ENCODE measurements around the gene CABLES2.

The CABLES2 gene

GRCh38 chr20:62439218-62439617 is 32.1 kb upstream of the CABLES2 start:
- Histone ChIP-seq H3K36me3 (ENCODE audit: control insufficient read depth, low read length) (no peaks in the 10 kb centered on the region), H3K79me2 (ENCODE audit: control insufficient read depth, low read length) (no peaks in the 10 kb centered on the region), H3K4me2 (ENCODE audit: low read length) (no peak overlapping the region), H3F3A (ENCODE audit: control insufficient read depth, insufficient read depth) (no peaks in the 10 kb centered on the region), H3K27me3 (ENCODE audit: control insufficient read depth, low read length) (peaks cover 7% of the 10 kb centered on the region; the same call in 1 of the 2 replicates), H3K9me2 (replicated peaks; ENCODE audit: control insufficient read depth, low read length) (no peaks in the 10 kb centered on the region), H4K20me1 (ENCODE audit: control insufficient read depth, insufficient read depth, low read depth, low read length) (0 out of 2 replicates have a peak, but pooled peaks cover 3% of the 10 kb centered on the region), H3K9me3 (ENCODE audit: control insufficient read depth, insufficient read depth, low read length) (no peaks in the 10 kb centered on the region), H3K27ac (ENCODE audit: low read depth, low read length) (no peak overlapping the region), H3K4me3 (ENCODE audit: low read length) (no peak overlapping the region), H3K4me1 (ENCODE audit: control insufficient read depth, low read length) (peaks cover 10% of the 10 kb centered on the region)
- TF ChIP-seq, protein P1, sequence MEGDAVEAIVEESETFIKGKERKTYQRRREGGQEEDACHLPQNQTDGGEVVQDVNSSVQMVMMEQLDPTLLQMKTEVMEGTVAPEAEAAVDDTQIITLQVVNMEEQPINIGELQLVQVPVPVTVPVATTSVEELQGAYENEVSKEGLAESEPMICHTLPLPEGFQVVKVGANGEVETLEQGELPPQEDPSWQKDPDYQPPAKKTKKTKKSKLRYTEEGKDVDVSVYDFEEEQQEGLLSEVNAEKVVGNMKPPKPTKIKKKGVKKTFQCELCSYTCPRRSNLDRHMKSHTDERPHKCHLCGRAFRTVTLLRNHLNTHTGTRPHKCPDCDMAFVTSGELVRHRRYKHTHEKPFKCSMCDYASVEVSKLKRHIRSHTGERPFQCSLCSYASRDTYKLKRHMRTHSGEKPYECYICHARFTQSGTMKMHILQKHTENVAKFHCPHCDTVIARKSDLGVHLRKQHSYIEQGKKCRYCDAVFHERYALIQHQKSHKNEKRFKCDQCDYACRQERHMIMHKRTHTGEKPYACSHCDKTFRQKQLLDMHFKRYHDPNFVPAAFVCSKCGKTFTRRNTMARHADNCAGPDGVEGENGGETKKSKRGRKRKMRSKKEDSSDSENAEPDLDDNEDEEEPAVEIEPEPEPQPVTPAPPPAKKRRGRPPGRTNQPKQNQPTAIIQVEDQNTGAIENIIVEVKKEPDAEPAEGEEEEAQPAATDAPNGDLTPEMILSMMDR (IDR thresholded peaks at IDR 0.05; ENCODE audit: low read depth, low read length, poor library complexity, severe bottlenecking), result no peak
- TF ChIP-seq EZH2phosphoT487 (IDR thresholded peaks at IDR 0.05; ENCODE audit: borderline replicate concordance, low read length), result no peak

DNA sequence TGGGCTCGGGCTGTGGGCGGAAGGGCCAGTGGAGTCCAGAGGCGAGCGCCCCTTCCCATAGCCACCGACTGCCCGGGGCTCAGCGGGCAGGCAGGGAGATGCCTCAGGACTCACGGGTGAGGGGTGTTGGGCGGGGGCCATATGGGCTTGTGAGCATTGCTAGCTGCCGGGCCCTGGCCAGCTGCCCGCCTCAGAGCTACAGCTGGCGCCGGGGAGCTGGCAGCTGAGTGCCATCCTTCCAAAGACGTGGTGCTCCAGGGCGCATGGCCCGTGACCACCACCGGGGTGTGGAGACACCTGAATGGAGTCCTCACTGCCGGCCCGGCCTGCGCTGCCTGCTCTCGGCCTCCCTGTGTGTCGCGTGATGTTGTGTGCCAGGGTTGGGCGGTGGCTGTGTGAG is 30.8 kb upstream of the CABLES2 start:
- Histone ChIP-seq H3K4me3 (ENCODE audit: low read length) (no peak overlapping the region), H3K4me2 (ENCODE audit: low read length) (no peak overlapping the region), H3K27ac (ENCODE audit: low read depth, low read length) (no peak overlapping the region), H3K9me2 (replicated peaks; ENCODE audit: control insufficient read depth, low read length) (no peaks in the 10 kb centered on the region), H3K36me3 (ENCODE audit: control insufficient read depth, low read length) (no peaks in the 10 kb centered on the region), H4K20me1 (ENCODE audit: control insufficient read depth, insufficient read depth, low read depth, low read length) (0 out of 2 replicates have a peak, but pooled peaks cover 3% of the 10 kb centered on the region), H3K9me3 (ENCODE audit: control insufficient read depth, insufficient read depth, low read length) (no peaks in the 10 kb centered on the region), H3K79me2 (ENCODE audit: control insufficient read depth, low read length) (no peaks in the 10 kb centered on the region), H3K4me1 (ENCODE audit: control insufficient read depth, low read length) (peaks cover 10% of the 10 kb centered on the region), H3K27me3 (ENCODE audit: control insufficient read depth, low read length) (peaks cover 7% of the 10 kb centered on the region; the same call in 1 of the 2 replicates), H3F3A (ENCODE audit: control insufficient read depth, insufficient read depth) (no peaks in the 10 kb centered on the region)
- TF ChIP-seq EZH2phosphoT487 (IDR thresholded peaks at IDR 0.05; ENCODE audit: borderline replicate concordance, low read length), result no peak
- TF ChIP-seq, protein P1 (IDR thresholded peaks at IDR 0.05; ENCODE audit: low read depth, low read length, poor library complexity, severe bottlenecking), result no peak

DNA sequence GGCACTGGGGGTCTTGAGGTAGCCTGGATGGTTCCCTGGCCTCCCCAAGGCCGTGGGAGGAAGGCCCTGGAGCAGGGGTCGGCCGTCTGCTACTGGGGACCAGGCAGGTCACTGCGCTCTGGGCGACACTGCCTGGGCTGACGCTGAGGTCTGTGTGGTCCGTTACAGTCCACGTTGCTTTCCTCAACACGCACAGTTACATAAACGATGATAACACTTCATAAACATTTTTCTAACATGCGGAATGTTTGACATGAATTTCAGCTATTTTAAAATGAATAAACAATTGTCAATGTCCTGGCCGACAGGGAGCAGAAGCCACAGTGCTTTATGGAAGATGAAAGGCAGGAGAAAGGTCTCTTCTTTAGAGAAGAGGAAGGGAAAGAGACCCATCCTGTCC is 30.4 kb upstream of the CABLES2 start:
- H3F3A ChIP-seq (ENCODE audit: control insufficient read depth, insufficient read depth), result no peaks in the 10 kb centered on the region
- TF ChIP-seq, protein P1 (IDR thresholded peaks at IDR 0.05; ENCODE audit: low read depth, low read length, poor library complexity, severe bottlenecking), result no peak
- no peak for TF ChIP-seq EZH2phosphoT487 (IDR thresholded peaks at IDR 0.05; ENCODE audit: borderline replicate concordance, low read length)
- no peaks in the 10 kb centered on the region for H3K36me3 ChIP-seq (ENCODE audit: control insufficient read depth, low read length)
- H3K4me3 ChIP-seq (ENCODE audit: low read length), result no peak overlapping the region
- H3K9me2 ChIP-seq (replicated peaks; ENCODE audit: control insufficient read depth, low read length), result no peaks in the 10 kb centered on the region
- no peaks in the 10 kb centered on the region for H3K79me2 ChIP-seq (ENCODE audit: control insufficient read depth, low read length)
- H4K20me1 ChIP-seq (ENCODE audit: control insufficient read depth, insufficient read depth, low read depth, low read length), result 0 out of 2 replicates have a peak, but pooled peaks cover 3% of the 10 kb centered on the region
- no peaks in the 10 kb centered on the region for H3K9me3 ChIP-seq (ENCODE audit: control insufficient read depth, insufficient read depth, low read length)
- peaks cover 10% of the 10 kb centered on the region for H3K4me1 ChIP-seq (ENCODE audit: control insufficient read depth, low read length)
- no peak overlapping the region for H3K27ac ChIP-seq (ENCODE audit: low read depth, low read length)
- H3K4me2 ChIP-seq (ENCODE audit: low read length), result no peak overlapping the region
- H3K27me3 ChIP-seq (ENCODE audit: control insufficient read depth, low read length), result peaks cover 7% of the 10 kb centered on the region; the same call in 1 of the 2 replicates
